ENCODE results near the gene LARGE2. TPM values are rescaled to one million over a fixed set of nuclear protein-coding genes. Genes with fewer than 3 reads are reported as not detected.

Gene LARGE2
- total RNA-seq, 4 donors from 2014 or later = not detected

- no peak for TF ChIP-seq CTCF (IDR thresholded peaks at IDR 0.05; ENCODE audit: low read depth)
These were observed 23.0 kb downstream of the LARGE2 start for GRCh38 chr11:45945397-45945999.

DNA sequence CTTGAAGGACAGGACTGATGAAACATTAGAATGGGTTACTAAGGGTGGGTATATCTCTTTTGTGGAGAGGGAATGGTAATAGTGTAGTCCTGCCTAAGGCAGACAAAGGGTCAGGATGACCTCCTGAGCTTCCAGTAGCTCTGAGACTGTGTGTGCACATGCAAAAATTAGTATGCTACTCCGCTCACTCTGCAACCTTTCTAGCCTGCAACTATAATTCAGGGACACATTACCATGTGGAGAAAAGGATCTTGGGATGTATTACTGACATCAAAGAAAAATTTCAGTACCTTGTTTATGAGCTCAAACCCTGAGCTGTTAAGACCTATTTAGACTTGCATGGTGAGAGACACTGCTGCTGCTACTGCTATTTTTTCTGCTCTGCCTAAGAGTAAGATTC lies 25.4 kb downstream of the LARGE2 start:
- no peak for TF ChIP-seq CTCF (IDR thresholded peaks at IDR 0.05; ENCODE audit: low read depth)

- TF ChIP-seq CTCF (IDR thresholded peaks at IDR 0.05; ENCODE audit: low read depth) = no peak
These were observed 25.9 kb downstream of the LARGE2 start for GRCh38 chr11:45948356-45948755.

GRCh38 chr11:45949992-45950407 lies 27.5 kb downstream of the LARGE2 start:
- no peak for TF ChIP-seq CTCF (IDR thresholded peaks at IDR 0.05; ENCODE audit: low read depth)

- no peak for TF ChIP-seq CTCF (IDR thresholded peaks at IDR 0.05; ENCODE audit: low read depth)
These were observed 37.4 kb downstream of the LARGE2 start for GRCh38 chr11:45959851-45960250.

GRCh38 chr11:45960387-45961095 lies 38.1 kb downstream of the LARGE2 start:
- no peak for TF ChIP-seq CTCF (IDR thresholded peaks at IDR 0.05; ENCODE audit: low read depth)

GRCh38 chr11:45961751-45962240 lies 39.3 kb downstream of the LARGE2 start:
- TF ChIP-seq CTCF (IDR thresholded peaks at IDR 0.05; ENCODE audit: low read depth) = no peak

All from subcutaneous adipose tissue (tissue), 4 donors.